ENCODE data around the gene TMIE. TPM values are rescaled to one million over a fixed set of nuclear protein-coding genes. Genes with fewer than 3 reads are reported as not detected.

TMIE gene
- polyA plus RNA-seq, 2 of the 4 experiments (the other 2 are of a cell fraction): 0.09 to 0.12 TPM

DNA sequence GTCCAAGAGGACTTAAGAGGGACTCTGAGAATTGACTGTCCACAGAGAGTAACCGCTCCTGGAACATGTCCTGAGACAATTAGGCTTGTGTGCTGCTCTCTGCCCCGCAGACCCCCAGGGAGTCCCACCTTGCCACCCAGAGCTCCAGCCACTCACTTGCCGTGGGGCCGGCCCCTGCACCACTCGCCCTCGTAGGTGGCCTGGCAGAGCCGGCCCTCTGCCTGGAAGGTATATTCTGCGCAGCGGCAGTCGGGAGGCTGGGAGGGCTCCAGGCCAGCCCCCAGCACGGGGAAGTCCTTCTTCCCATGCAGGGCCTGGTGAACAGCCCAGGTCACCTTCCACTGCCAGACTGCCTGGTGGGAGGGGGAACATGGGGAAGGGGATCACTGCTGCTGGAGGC lies 18.2 kb upstream of the TMIE start:
- FAIRE-seq: no peak
- WGBS (ENCODE audit: missing lambda C conversion rate): 100% methylated on average over 1 of the region's 11 CpGs
- Histone ChIP-seq H3K4me3 (no peak overlapping the region), H3K4me1 (no peaks in the 10 kb centered on the region), H3K27ac (no peak overlapping the region), H3K4me2 (no peak overlapping the region), H3K9me3 (no peaks in the 10 kb centered on the region)
- TF ChIP-seq, protein P1, sequence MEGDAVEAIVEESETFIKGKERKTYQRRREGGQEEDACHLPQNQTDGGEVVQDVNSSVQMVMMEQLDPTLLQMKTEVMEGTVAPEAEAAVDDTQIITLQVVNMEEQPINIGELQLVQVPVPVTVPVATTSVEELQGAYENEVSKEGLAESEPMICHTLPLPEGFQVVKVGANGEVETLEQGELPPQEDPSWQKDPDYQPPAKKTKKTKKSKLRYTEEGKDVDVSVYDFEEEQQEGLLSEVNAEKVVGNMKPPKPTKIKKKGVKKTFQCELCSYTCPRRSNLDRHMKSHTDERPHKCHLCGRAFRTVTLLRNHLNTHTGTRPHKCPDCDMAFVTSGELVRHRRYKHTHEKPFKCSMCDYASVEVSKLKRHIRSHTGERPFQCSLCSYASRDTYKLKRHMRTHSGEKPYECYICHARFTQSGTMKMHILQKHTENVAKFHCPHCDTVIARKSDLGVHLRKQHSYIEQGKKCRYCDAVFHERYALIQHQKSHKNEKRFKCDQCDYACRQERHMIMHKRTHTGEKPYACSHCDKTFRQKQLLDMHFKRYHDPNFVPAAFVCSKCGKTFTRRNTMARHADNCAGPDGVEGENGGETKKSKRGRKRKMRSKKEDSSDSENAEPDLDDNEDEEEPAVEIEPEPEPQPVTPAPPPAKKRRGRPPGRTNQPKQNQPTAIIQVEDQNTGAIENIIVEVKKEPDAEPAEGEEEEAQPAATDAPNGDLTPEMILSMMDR (IDR thresholded peaks at IDR 0.05): no peak
- TF ChIP-seq RFX5 (IDR thresholded peaks at IDR 0.05) (no peak), CBX2 (IDR thresholded peaks at IDR 0.05; ENCODE audit: borderline replicate concordance, low read depth) (no peak), JUNB (IDR thresholded peaks at IDR 0.05) (no peak), KDM1A (IDR thresholded peaks at IDR 0.05; ENCODE audit: low read depth) (no peak), BHLHE40 (IDR thresholded peaks at IDR 0.05; ENCODE audit: low read depth, low read length) (no peak), POLR2A (IDR thresholded peaks at IDR 0.05; ENCODE audit: low read length) (no peak), HDAC2 (IDR thresholded peaks at IDR 0.05) (no peak), NR3C1 (IDR thresholded peaks at IDR 0.05) (no peak), SREBF2 (IDR thresholded peaks at IDR 0.05) (no peak), NPAS2 (CRISPR knock-in tag; IDR thresholded peaks at IDR 0.05; ENCODE audit: borderline replicate concordance) (no peak), MAFK (IDR thresholded peaks at IDR 0.05; ENCODE audit: partially characterized antibody) (no peak), ZSCAN20 (CRISPR knock-in tag; IDR thresholded peaks at IDR 0.05) (no peak), TFCP2L1 (CRISPR knock-in tag; IDR thresholded peaks at IDR 0.05) (no peak), EHMT2 (IDR thresholded peaks at IDR 0.05; ENCODE audit: low read depth) (no peak)
- TF ChIP-seq, protein P2, sequence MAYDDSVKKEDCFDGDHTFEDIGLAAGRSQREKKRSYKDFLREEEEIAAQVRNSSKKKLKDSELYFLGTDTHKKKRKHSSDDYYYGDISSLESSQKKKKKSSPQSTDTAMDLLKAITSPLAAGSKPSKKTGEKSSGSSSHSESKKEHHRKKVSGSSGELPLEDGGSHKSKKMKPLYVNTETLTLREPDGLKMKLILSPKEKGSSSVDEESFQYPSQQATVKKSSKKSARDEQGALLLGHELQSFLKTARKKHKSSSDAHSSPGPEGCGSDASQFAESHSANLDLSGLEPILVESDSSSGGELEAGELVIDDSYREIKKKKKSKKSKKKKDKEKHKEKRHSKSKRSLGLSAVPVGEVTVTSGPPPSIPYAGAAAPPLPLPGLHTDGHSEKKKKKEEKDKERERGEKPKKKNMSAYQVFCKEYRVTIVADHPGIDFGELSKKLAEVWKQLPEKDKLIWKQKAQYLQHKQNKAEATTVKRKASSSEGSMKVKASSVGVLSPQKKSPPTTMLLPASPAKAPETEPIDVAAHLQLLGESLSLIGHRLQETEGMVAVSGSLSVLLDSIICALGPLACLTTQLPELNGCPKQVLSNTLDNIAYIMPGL (CRISPR knock-in tag; IDR thresholded peaks at IDR 0.05; ENCODE audit: borderline replicate concordance): no peak
- TF ChIP-seq, protein P3, sequence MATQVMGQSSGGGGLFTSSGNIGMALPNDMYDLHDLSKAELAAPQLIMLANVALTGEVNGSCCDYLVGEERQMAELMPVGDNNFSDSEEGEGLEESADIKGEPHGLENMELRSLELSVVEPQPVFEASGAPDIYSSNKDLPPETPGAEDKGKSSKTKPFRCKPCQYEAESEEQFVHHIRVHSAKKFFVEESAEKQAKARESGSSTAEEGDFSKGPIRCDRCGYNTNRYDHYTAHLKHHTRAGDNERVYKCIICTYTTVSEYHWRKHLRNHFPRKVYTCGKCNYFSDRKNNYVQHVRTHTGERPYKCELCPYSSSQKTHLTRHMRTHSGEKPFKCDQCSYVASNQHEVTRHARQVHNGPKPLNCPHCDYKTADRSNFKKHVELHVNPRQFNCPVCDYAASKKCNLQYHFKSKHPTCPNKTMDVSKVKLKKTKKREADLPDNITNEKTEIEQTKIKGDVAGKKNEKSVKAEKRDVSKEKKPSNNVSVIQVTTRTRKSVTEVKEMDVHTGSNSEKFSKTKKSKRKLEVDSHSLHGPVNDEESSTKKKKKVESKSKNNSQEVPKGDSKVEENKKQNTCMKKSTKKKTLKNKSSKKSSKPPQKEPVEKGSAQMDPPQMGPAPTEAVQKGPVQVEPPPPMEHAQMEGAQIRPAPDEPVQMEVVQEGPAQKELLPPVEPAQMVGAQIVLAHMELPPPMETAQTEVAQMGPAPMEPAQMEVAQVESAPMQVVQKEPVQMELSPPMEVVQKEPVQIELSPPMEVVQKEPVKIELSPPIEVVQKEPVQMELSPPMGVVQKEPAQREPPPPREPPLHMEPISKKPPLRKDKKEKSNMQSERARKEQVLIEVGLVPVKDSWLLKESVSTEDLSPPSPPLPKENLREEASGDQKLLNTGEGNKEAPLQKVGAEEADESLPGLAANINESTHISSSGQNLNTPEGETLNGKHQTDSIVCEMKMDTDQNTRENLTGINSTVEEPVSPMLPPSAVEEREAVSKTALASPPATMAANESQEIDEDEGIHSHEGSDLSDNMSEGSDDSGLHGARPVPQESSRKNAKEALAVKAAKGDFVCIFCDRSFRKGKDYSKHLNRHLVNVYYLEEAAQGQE (IDR thresholded peaks at IDR 0.05): no peak
- TF ChIP-seq, protein P4, sequence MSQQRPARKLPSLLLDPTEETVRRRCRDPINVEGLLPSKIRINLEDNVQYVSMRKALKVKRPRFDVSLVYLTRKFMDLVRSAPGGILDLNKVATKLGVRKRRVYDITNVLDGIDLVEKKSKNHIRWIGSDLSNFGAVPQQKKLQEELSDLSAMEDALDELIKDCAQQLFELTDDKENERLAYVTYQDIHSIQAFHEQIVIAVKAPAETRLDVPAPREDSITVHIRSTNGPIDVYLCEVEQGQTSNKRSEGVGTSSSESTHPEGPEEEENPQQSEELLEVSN (IDR thresholded peaks at IDR 0.05; ENCODE audit: borderline replicate concordance, low read depth): no peak
- DNase-seq (ENCODE audit: low read depth in 1 of 2, low spot score in 1 of 2): no peak
- POLR2A ChIA-PET: no interaction called here
- CTCF ChIA-PET: no interaction called here
- no peak for ATAC-seq

DNA sequence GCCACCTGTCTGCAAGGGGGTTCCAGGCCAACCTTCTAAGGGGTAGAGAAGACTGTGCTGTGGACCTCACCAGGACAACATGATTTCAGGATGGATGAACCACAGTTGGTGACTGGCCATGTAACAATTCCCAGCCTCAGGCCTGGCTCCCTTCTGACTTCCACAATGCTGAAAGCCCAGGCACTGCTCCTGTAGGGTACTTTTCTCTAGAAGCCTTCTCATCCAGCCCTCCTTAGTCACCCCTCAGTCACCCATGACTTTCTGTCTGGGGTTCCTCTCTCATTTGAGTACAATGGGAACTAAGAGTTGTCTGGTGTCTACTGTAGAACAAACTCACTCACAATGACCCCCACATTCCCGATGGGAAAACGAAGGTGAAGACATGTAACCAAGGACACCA lies 16.3 kb upstream of the TMIE start:
- Histone ChIP-seq H3K9me3 (no peaks in the 10 kb centered on the region), H3K4me1 (no peaks in the 10 kb centered on the region), H3K27ac (no peak overlapping the region), H3K4me3 (no peak overlapping the region), H3K4me2 (no peak overlapping the region)
- 100% methylated on average over 2 of the region's 2 CpGs for WGBS (ENCODE audit: missing lambda C conversion rate)
- FAIRE-seq (no peak), ATAC-seq (no peak), DNase-seq (ENCODE audit: low read depth in 1 of 2, low spot score in 1 of 2) (no peak)
- POLR2A ChIA-PET: no interaction called here
- CTCF ChIA-PET: no interaction called here
- TF ChIP-seq, protein P2 (CRISPR knock-in tag; IDR thresholded peaks at IDR 0.05; ENCODE audit: borderline replicate concordance): no peak
- TF ChIP-seq GATA3 (IDR thresholded peaks at IDR 0.05; ENCODE audit: borderline replicate concordance) (no peak), CBX2 (IDR thresholded peaks at IDR 0.05; ENCODE audit: borderline replicate concordance, low read depth) (no peak), ZC3H11A (IDR thresholded peaks at IDR 0.05) (no peak), NFE2L2 (conservative IDR thresholded peaks at IDR 0.05; ENCODE audit: low read length) (no peak)
- TF ChIP-seq, protein P5, sequence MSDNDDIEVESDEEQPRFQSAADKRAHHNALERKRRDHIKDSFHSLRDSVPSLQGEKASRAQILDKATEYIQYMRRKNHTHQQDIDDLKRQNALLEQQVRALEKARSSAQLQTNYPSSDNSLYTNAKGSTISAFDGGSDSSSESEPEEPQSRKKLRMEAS (IDR thresholded peaks at IDR 0.05): no peak
- TF ChIP-seq, protein P6, sequence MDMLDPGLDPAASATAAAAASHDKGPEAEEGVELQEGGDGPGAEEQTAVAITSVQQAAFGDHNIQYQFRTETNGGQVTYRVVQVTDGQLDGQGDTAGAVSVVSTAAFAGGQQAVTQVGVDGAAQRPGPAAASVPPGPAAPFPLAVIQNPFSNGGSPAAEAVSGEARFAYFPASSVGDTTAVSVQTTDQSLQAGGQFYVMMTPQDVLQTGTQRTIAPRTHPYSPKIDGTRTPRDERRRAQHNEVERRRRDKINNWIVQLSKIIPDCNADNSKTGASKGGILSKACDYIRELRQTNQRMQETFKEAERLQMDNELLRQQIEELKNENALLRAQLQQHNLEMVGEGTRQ (IDR thresholded peaks at IDR 0.05): no peak
- TF ChIP-seq, protein P4 (IDR thresholded peaks at IDR 0.05; ENCODE audit: borderline replicate concordance, low read depth): no peak
